ENCODE data around the gene SEC31A. TPM values are rescaled to one million over a fixed set of nuclear protein-coding genes. Genes with fewer than 3 reads are reported as not detected.
"Not testable (repeated sequence)": the region's sequence is repeated elsewhere in the genome, so short reads cannot be mapped to it uniquely, and the experiment has no call there.

Gene SEC31A
- total RNA-seq, 1 donor from 2014 or later: 210 TPM

DNA sequence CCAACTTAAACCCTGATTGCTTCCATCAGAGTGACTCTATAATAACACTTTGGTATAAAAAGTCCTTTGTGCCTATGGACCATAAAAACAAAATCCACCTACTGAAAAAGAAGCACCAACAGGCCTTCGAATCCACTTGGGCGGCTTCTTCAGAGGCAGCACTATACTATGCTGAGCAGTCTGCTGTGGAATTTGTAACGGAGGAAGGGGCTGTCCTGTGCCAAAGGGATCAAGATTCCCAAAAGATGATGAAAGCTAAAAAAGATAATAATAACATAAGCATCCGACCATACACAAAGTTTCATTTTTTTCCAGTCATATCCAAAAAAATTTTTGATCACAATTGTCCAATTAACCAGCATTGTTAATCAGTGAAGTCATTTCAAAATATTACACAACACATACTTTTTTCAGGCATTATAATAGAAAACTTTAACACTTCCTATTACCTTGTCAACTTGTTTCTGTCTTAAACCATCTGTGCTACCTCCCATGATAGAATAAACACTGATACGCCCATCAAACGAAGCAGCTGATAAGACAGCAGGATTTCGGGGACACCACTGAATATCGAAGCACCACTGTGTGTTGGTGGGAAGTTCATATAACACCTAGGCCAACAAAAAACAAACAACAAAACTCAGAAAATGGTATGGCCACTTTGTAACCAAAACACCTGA is 24.1 kb downstream of the SEC31A start:
- H3K27ac ChIP-seq: no peak overlapping the region
- H3K27me3 ChIP-seq: no peaks in the 10 kb centered on the region
- no peaks in the 10 kb centered on the region for H4K20me1 ChIP-seq (ENCODE audit: low read depth)

DNA sequence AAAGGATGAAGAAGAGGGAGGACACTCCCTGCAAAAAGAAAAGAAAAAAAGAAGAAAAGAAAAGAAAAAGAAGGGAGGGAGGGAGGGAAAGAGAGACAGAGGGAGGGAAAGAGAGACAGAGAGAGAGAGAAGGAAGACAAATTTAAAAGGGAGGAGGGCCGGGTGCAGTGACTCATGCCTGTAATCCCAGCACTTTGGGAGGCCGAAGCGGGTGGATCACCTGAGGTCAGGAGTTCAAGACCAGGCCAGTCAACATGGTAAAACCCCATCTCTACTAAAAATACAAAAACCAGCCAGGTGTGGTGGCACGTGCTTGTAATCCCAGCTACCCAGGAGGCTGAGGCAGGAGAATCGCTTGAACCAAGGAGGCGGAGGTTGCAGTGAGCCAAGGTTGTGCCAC is 24.9 kb downstream of the SEC31A start:
- not testable (repeated sequence) for H3K4me1 Mint-ChIP-seq; H3K4me3 ChIP-seq; H3K9me3 ChIP-seq (ENCODE audit: low read depth); H3K27me3 Mint-ChIP-seq (ENCODE audit: insufficient read depth, low read depth); H3K9ac ChIP-seq; H3K27ac ChIP-seq; H3K27me3 ChIP-seq; H3K4me3 Mint-ChIP-seq; H2AFZ ChIP-seq (replicated peaks); DNase-seq (ENCODE audit: low spot score); H3K9me3 Mint-ChIP-seq; H3K4me2 ChIP-seq; H3F3A ChIP-seq (ENCODE audit: low read depth); H3K79me2 ChIP-seq (ENCODE audit: low read depth); H3K4me1 ChIP-seq; H4K20me1 ChIP-seq (ENCODE audit: low read depth); H3K27ac Mint-ChIP-seq
- H3K36me3 ChIP-seq: peaks cover 31% of the 10 kb centered on the region
- H3K36me3 Mint-ChIP-seq: peaks cover 38% of the 10 kb centered on the region

More for the DNA sequence above, 24.1 kb downstream of the SEC31A start:
- H3K36me3 Mint-ChIP-seq: peaks cover 38% of the 10 kb centered on the region
- H3F3A ChIP-seq (ENCODE audit: low read depth): no peaks in the 10 kb centered on the region
- no peak overlapping the region for H3K27ac Mint-ChIP-seq
- H3K36me3 ChIP-seq: peaks cover 34% of the 10 kb centered on the region
- H3K27me3 Mint-ChIP-seq (ENCODE audit: insufficient read depth, low read depth): no peaks in the 10 kb centered on the region
- no peak overlapping the region for H3K9ac ChIP-seq
- H3K4me3 Mint-ChIP-seq: no peak overlapping the region
- H3K9me3 ChIP-seq (ENCODE audit: low read depth): no peaks in the 10 kb centered on the region
- no peak overlapping the region for H2AFZ ChIP-seq (replicated peaks)
- H3K4me1 Mint-ChIP-seq: no peaks in the 10 kb centered on the region
- TF ChIP-seq, protein P1, sequence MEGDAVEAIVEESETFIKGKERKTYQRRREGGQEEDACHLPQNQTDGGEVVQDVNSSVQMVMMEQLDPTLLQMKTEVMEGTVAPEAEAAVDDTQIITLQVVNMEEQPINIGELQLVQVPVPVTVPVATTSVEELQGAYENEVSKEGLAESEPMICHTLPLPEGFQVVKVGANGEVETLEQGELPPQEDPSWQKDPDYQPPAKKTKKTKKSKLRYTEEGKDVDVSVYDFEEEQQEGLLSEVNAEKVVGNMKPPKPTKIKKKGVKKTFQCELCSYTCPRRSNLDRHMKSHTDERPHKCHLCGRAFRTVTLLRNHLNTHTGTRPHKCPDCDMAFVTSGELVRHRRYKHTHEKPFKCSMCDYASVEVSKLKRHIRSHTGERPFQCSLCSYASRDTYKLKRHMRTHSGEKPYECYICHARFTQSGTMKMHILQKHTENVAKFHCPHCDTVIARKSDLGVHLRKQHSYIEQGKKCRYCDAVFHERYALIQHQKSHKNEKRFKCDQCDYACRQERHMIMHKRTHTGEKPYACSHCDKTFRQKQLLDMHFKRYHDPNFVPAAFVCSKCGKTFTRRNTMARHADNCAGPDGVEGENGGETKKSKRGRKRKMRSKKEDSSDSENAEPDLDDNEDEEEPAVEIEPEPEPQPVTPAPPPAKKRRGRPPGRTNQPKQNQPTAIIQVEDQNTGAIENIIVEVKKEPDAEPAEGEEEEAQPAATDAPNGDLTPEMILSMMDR (IDR thresholded peaks at IDR 0.05): no peak
- TF ChIP-seq EZH2phosphoT487 (IDR thresholded peaks at IDR 0.05) (no peak), EZH2 (IDR thresholded peaks at IDR 0.05) (no peak)
- H3K79me2 ChIP-seq (ENCODE audit: low read depth): no peaks in the 10 kb centered on the region
- H3K9me3 Mint-ChIP-seq: no peaks in the 10 kb centered on the region
- no peaks in the 10 kb centered on the region for H3K4me1 ChIP-seq
- H3K4me2 ChIP-seq: no peak overlapping the region
- DNase-seq (ENCODE audit: low spot score): no peak
- no peak overlapping the region for H3K4me3 ChIP-seq

DNA sequence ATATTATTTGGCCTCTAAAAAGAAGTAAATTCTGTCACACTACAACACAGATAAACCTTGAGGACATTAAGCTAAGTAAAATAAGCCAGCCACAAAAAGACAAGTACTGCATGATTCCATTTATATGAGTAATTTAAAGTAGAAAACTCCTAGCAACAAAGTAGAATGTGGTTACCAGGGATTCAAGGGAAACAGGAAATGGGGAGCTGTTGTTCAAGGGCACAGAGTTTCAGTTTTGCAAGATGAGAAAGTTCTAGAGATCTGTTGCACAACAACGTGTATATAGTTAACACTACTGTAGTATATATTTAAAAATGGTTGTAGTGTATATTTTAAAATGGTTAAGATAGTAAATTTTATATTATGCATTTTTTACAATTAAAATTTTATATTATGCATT is 25.4 kb downstream of the SEC31A start:
- Histone ChIP-seq H3K4me1 (no peaks in the 10 kb centered on the region), H3K27me3 (no peaks in the 10 kb centered on the region), H3F3A (ENCODE audit: low read depth) (no peaks in the 10 kb centered on the region), H4K20me1 (ENCODE audit: low read depth) (no peaks in the 10 kb centered on the region), H3K79me2 (ENCODE audit: low read depth) (no peaks in the 10 kb centered on the region), H3K27ac (no peak overlapping the region), H3K9ac (no peak overlapping the region), H3K36me3 (peaks cover 26% of the 10 kb centered on the region), H2AFZ (replicated peaks) (no peak overlapping the region), H3K4me2 (no peak overlapping the region), H3K4me3 (no peak overlapping the region), H3K9me3 (ENCODE audit: low read depth) (no peaks in the 10 kb centered on the region)
- DNase-seq (ENCODE audit: low spot score): no peak
- Mint-ChIP-seq H3K36me3 (peaks cover 34% of the 10 kb centered on the region), H3K27me3 (ENCODE audit: insufficient read depth, low read depth) (no peaks in the 10 kb centered on the region), H3K4me1 (no peaks in the 10 kb centered on the region), H3K27ac (no peak overlapping the region), H3K9me3 (no peaks in the 10 kb centered on the region), H3K4me3 (no peak overlapping the region)
- TF ChIP-seq, protein P1 (IDR thresholded peaks at IDR 0.05): no peak

DNA sequence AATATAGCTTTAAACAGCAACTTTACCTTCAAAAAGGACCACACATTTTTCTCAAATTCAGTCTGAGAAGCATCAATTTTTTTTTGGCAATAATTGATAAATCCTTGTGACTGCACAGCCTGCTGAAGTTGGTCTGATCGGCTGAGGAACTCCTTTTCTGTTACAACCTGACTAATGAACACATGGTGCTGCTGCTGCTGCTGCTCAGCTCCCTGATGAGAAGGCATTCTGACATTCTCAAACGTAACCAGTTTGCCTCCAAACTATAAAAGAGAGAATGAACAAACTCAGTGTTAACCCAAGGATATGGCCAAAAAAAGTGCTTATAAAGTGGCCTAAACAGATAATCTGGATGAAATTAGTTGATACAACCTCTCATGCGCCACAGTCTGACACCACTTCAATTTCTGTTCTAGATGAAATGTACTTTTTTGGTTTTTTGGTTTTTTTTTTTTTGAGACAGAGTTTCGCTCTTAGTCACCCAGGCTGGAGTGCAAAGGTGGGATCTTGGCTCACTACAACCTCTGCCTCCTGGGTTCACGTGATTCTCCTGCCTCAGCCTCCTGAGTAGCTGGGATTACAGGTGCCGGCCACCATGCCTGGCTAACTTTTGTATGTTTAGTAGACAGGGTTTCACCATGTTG is 26.5 kb downstream of the SEC31A start:
- Histone ChIP-seq H2AFZ (replicated peaks) (no peak overlapping the region), H3F3A (ENCODE audit: low read depth) (no peaks in the 10 kb centered on the region), H3K9ac (no peak overlapping the region), H4K20me1 (ENCODE audit: low read depth) (no peaks in the 10 kb centered on the region), H3K36me3 (peaks cover 18% of the 10 kb centered on the region), H3K79me2 (ENCODE audit: low read depth) (no peaks in the 10 kb centered on the region), H3K27me3 (no peaks in the 10 kb centered on the region), H3K9me3 (ENCODE audit: low read depth) (no peaks in the 10 kb centered on the region), H3K4me3 (no peak overlapping the region), H3K27ac (no peak overlapping the region), H3K4me2 (no peak overlapping the region), H3K4me1 (no peaks in the 10 kb centered on the region)
- no peak overlapping the region for H3K4me3 Mint-ChIP-seq
- H3K27ac Mint-ChIP-seq: no peak overlapping the region
- peaks cover 27% of the 10 kb centered on the region for H3K36me3 Mint-ChIP-seq
- TF ChIP-seq EZH2phosphoT487 (IDR thresholded peaks at IDR 0.05): no peak
- TF ChIP-seq EZH2 (IDR thresholded peaks at IDR 0.05): no peak
- TF ChIP-seq, protein P1 (IDR thresholded peaks at IDR 0.05): no peak
- no peaks in the 10 kb centered on the region for H3K9me3 Mint-ChIP-seq
- no peaks in the 10 kb centered on the region for H3K27me3 Mint-ChIP-seq (ENCODE audit: insufficient read depth, low read depth)
- no peak for DNase-seq (ENCODE audit: low spot score)
- H3K4me1 Mint-ChIP-seq: no peaks in the 10 kb centered on the region

Data from neural progenitor cell (in vitro differentiated cells).